Measurements from ENCODE around the gene TIMP1.
A peak's percentile ranks its signal among the peaks of the same experiment; 100 is the strongest.
"Not testable (repeated sequence)": the region's sequence is repeated elsewhere in the genome, so short reads cannot be mapped to it uniquely, and the experiment has no call there.

The TIMP1 gene

GRCh38 chrX:47603125-47603524, 20.9 kb downstream of the TIMP1 start:
- DNase-seq (ENCODE audit: low read depth, low spot score): not testable (repeated sequence)

DNA sequence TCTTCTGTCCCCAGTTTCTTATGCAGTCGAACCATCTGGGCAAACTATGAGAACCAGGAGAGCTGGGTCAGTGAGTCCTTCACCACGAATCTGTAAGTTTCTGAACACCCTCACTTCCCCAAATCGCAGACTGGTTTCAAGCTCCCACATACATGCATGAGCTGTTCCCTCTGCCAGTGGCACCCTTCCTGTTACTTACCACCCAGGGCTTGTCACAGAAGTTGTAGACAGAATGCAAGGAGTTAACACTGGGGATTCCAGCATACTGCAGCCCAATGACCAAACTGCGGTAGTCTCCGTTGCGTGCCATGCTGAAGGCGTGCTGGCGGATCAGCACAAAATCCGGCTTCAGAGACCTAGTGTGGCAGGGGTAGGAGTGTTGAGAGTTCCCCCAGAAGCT, 22.8 kb downstream of the TIMP1 start:
- DNase-seq (ENCODE audit: low read depth, low spot score): no peak

DNA sequence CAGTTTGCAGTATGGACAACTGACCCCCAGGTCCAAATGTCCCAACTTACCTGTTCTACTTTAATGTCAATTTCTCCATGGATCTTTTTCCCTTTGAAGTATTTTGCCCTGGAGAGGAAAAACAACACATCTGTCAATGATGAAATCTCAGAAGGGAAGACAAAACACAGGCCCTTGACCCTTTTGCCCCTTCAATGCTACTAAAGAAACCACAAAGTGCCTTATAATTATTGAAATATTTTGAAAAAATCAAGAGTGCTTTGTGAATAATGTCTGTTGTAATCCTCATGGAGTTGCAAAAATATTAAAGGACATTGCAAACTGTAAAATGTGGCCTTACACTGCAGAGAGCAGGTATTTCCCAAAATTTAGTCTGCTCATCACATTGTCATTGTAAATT, 24.9 kb downstream of the TIMP1 start:
- DNase-seq (ENCODE audit: low read depth, low spot score): no peak

GRCh38 chrX:47608130-47608810, 26.0 kb downstream of the TIMP1 start:
- DNase-seq (ENCODE audit: low read depth, low spot score): no peak

DNA sequence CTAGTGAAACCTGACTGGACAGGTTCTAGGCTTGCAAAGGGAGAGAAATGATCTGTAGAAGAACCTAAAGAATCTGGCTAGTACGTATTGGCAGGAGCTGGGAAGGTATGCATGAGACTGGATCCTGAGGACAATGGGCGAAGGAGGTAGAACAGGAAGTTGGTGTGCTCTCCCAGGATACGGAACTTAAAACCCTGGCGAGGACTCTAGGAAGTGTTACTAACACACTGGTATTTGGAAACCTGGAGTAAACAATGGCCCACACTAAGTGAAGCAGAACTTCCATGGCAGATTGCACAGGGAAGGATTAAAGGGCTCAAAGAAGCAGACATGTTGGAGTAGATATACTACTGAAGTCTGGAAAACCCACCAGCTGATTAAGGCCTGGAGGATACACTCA, 28.3 kb downstream of the TIMP1 start:
- no peak for DNase-seq (ENCODE audit: low read depth, low spot score)

DNA sequence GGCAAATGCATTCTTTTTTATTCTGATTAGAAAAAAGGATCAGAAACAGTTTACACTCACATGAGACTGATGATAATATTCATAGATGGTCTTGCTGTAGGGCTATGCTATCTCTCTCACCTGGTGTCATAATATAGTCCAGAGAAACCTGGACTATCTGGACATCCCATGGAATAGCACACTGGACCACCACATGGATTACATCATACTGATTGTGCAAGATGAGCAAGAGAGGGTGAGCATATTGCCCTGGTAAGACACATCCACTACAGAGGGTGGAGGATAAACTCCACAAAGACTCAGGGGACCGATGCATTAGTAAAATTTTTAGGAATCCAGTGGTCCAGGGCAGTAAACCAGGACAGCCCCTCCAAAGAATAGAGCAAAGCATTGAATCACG, 29.3 kb downstream of the TIMP1 start:
- no peak for DNase-seq (ENCODE audit: low read depth, low spot score)

DNA sequence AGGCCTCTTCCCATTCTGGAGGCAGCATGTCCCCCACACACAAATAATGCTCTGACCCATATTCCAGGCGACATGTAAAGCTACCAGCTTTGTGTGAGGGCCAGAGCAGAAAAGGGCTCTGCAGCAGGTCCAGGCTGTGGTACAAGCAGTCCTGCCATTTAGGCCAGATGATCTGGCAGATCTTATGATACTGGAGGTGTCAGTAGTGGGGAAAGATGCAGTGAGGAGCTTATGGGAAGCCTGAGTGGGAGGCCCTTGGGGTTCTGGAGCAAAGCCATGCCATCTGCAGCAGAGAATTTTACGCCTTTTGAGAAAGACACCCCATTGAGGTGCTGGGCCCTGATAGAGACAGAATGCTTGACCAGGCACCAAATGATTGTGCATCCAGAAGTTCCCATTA, 29.7 kb downstream of the TIMP1 start:
- DNase-seq (ENCODE audit: low read depth, low spot score): no peak

- no peak for DNase-seq (ENCODE audit: low read depth, low spot score)
Measured at GRCh38 chrX:47612418-47612817, 30.2 kb downstream of the TIMP1 start.

DNA sequence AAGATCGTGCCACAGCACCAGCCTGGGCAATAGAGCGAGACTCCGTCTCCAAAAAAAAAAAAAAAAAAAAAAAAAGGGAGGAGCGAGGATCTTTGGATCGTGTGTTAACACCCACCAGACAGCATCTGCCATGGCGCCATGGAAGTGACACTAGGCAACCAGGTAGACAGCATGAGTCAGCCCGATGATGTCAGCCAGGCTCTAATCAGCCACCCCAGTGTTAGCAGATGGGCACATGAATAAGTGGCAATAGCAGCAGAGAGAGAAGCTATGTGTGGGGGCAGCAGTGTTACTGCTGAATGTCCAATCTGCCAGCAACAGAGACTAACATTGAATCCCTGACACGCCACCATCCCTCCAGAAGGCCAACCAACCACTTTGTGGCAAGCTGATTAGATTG, 30.8 kb downstream of the TIMP1 start:
- DNase-seq (ENCODE audit: low read depth, low spot score): no peak

DNA sequence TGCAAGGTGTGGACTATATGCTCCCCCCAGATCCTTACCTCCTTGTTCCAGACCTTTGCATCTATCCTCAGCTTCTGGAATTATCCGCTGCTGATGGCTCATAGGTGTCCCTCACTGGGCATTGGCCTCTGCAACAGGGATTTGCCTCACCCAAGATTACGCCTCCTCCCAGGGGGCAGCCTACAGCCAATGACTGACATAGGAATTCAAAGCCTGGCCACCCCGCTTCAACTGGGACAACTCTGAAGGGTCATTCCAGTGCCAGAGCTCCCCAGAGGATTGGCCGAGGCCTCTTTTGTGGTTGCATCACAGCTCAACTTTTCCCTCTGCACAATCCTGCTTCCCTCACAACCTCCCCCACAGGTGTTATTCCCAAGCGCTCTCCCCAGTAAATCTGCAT, 32.4 kb downstream of the TIMP1 start:
- DNase-seq (ENCODE audit: low read depth, low spot score): no peak

GRCh38 chrX:47618923-47619485, 36.8 kb downstream of the TIMP1 start:
- DNase-seq (ENCODE audit: low read depth, low spot score): no peak

DNA sequence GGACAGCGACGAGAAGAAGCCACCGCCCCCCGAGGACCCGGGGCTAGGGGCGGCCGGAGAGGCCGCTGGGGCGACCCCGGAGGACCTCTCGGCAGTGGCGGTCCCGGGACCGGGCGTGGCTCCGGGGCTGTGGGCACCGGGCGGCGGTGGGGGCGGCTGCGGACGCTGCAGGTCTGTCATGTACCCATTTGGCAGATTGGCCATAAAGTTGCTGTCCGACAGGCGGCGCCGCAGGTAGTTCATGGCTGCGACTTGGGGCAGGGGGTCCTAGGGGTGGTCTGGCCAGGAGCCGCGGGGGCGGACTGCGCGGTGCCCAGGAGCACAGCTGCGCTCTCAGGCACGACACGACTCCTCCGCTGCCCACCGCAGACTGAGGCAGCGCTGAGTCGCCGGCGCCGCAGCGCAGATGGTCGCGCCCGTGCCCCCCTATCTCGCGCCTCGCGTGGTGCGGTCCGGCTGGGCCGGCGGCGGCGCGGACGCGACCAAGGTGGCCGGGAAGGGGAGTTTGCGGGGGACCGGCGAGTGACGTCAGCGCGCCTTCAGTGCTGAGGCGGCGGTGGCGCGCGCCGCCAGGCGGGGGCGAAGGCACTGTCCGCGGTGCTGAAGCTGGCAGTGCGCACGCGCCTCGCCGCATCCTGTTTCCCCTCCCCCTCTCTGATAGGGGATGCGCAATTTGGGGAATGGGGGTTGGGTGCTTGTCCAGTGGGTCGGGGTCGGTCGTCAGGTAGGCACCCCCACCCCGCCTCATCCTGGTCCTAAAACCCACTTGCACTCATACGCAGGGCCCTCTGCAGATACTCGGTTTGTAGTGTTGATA, 37.5 kb downstream of the TIMP1 start, which contains the start of gene SYN1:
Gene SYN1 (minus strand): TSS at position 372 of the 817 bp plus-strand sequence. CDS start 129 bp downstream, at position 243.
- peak; percentile 16 for DNase-seq (ENCODE audit: low read depth, low spot score)

- DNase-seq (ENCODE audit: low read depth, low spot score): no peak
Measured at GRCh38 chrX:47620303-47620685, 38.1 kb downstream of the TIMP1 start.

- DNase-seq (ENCODE audit: low read depth, low spot score): no peak
Measured at GRCh38 chrX:47621851-47622250, 39.6 kb downstream of the TIMP1 start.

- peak; percentile 5 for DNase-seq (ENCODE audit: low read depth, low spot score)
Measured at GRCh38 chrX:47623540-47624027, 41.3 kb downstream of the TIMP1 start.

GRCh38 chrX:47625365-47625764, 43.1 kb downstream of the TIMP1 start:
- no peak for DNase-seq (ENCODE audit: low read depth, low spot score)

- DNase-seq (ENCODE audit: low read depth, low spot score): no peak
Measured at GRCh38 chrX:47628982-47629381, 46.7 kb downstream of the TIMP1 start.

DNA sequence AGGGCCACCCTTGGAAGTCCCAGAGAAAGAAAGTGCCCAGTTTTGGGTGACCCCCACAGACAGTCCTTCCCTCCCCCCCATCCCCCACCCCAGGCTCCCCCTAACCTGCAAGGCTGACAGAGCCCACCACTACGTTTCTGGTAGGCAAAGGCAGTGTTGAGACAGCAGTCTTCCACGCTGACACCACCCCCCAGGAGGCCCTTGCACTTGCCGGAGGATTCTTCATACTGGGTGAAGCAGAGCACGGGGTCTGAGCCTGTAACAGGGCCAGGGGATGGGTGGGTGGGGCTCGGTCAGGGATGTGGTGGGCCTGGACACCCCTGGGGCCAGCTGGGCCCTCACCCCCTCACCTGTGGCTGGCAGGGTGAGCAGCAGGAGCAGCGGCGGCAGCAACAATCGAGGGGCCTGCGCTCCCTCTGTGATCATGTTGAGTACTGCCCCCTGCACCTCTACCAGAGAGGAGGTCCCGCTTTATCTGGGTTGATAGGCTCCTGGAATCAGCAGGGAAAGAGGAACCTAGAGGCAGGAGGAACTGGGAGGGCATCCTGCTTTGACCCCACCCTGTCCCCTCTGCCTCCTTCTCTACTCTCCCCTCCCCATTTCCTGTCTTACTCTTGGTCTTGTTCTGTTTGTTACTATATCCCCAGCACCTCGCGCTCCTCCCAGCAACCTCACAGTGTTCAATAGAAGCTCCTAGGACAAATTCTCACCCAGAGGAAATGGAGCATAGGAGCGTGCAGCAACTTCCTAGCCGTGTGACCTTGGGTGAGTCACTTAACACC, 47.4 kb downstream of the TIMP1 start, which contains the start of gene CFP:
Gene CFP (minus strand): TSS at position 512 of the 782 bp plus-strand sequence. CDS start 86 bp downstream, at position 426.
- no peak for DNase-seq (ENCODE audit: low read depth, low spot score)

DNA sequence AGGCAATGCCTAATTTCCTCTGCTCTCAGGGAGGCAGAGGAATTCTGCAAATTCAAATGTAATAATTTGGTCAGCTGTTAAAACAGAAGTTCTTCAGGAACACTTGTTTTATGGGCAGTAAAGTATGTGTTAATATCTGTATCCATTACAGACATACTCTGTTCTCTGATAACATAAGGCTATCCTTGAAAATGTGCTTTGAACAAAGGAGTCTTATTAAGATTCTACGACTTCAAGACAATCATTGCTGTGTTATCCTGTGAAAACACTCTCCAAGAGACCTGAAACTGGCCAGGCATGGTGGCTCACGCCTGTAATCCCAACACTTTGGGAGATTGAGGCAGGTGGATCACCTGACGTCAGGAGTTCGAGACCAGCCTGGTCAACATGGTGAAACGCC, 49.4 kb downstream of the TIMP1 start:
- no peak for DNase-seq (ENCODE audit: low read depth, low spot score)

GRCh38 chrX:47632666-47633065, 50.4 kb downstream of the TIMP1 start:
- no peak for DNase-seq (ENCODE audit: low read depth, low spot score)

DNA sequence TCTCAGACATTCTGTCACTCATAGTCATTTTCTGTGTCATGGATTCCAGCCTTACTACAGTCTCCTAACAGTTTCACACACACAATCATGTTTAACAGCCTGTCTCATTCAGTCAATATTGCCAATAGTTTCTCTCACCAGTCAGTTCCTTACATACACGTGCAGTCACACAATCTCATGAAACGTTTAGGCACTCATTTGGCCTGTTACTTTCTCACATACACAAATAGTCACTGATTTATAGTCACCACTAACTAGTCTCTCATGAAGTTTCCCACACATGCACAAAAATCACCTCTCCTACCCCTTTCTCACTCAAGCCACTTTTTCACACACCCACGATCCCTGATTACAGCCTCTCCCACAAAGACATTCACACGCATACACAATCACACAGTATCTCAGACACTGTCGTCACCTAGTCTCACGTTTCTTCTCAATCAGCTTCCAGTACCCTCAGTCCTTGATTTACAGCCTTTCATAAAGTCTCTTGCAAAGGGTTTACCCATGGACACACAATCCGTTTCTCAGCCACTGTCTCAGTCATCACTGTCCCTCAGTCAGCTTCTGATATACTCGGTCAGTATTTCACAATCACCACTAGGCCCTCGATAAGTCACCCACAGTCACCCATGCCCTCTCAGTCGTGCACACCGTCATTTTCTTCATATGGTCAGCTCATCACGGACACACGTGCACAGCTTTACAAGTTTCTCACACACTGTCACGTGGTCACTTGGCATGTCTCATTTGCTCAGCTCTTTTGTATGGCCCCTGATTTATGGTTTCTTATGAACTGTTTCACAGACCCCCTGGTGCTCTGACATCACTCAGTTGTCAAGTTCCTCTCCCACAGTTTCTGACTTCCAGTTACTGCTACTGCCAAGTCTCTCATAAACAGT, 51.7 kb downstream of the TIMP1 start:
- no peak for DNase-seq (ENCODE audit: low read depth, low spot score)
